Panc1 (cell line): ENCODE data around the gene LYPD4.

ENCODE experiments used
- CTCF ChIP-seq: fragments of 450-650 bp; IDR thresholded peaks from 2 replicates; pipeline ENCODE4 v1.5.1; 2017; ENCODE audit warnings: mild to moderate bottlenecking
- POLR2AphosphoS5 ChIP-seq: IDR thresholded peaks from 2 replicates; pipeline ENCODE4 v1.6.1; 2012; ENCODE audit warnings: mild to moderate bottlenecking, low read depth, low read length, moderate library complexity
- REST ChIP-seq, 2 experiments: IDR thresholded peaks; 2 replicates each; pipeline ENCODE4 v1.6.1; 2011 to 2012; ENCODE audit warnings: low read depth in 2 of 2, control low read depth in 1 of 2, low read length in 1 of 2, mild to moderate bottlenecking in 1 of 2, moderate library complexity in 1 of 2; ENCODE audit not compliant: insufficient read depth in 1 of 2

- TF ChIP-seq CTCF: no peak
- TF ChIP-seq REST (IDR thresholded peaks at IDR 0.05; ENCODE audit: insufficient read depth in 1 of 2, low read depth in 2 of 2, low read length in 1 of 2): no peak
- no peak for TF ChIP-seq POLR2AphosphoS5
These were observed 46.5 kb upstream of the LYPD4 start for GRCh38 chr19:41890936-41891335.
